ENCODE data around the gene FARP2.
"Not testable (repeated sequence)": the region's sequence is repeated elsewhere in the genome, so short reads cannot be mapped to it uniquely, and the experiment has no call there.

FARP2 gene

DNA sequence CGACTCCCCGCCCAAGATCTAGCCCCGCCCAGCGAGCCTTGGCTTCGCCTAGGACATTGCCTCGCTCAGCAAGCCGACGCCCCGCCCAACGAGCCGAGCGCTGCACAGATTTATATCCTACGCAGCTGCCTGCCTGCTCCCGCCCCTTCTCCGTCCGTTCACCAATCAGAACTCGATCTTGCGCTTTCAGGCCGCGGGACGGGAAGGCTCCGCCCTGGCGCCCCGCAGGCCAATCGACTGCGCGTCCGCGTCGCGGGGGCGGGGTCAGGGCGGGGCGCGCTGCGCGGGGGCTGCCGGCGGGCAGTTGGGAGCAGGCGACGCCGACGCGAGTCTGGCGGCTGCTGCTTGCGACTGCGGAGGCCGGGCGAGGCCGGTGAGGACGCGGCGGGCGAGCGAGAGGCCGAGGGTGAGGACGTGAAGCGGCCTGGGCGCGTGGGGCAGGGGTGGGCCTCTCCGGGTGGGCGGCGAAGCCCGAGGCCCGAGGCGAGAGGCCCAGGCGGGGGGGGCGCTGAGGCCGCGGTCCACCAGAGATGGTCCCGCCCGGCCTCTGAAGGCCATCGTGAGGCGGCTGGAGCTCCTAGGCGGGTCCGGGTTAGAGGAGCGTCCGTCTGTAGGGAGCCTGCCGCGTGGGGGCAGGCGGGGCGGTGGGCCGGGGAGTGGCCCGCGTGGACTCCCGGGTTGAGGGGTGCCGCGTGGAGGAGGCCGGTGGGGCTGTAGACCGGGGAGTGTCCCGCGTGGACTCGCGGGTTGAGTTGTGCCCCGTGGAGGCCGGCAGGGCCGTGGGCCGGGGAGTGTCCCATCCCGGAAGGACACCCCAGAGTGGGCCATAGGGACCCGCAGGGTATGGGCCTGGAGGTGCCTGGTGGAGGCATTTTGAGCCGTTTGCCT, at the start of gene FARP2:
TSS of gene FARP2 (plus strand) at position 303 of the 888 bp plus-strand sequence. CDS start 16,823 bp downstream, outside the sequence.
- peak; percentile 94 for DNase-seq (ENCODE audit: low spot score)

DNA sequence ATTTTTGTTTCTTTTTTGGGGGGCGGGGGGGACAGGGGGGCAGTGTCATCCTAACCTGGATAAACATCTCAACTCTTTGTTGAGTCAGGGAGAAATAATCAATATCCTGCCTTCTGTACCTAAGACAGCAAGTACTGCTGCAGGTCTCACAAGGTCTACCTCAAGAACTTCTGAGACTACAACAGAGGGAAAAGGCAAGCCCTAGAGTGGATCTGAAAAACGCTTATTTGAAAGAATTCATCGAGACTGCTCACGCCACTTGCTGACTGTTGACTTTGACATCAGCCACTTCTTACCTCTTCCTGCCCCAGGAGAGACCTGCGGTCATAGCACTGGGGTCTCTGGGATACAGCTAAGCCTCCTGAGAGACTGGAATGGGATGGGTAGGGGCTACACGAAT, 49.0 kb upstream of the FARP2 start:
- no peak for DNase-seq (ENCODE audit: low spot score)

- DNase-seq (ENCODE audit: low spot score): no peak
Measured at GRCh38 chr2:241308267-241308666, 47.8 kb upstream of the FARP2 start.

DNA sequence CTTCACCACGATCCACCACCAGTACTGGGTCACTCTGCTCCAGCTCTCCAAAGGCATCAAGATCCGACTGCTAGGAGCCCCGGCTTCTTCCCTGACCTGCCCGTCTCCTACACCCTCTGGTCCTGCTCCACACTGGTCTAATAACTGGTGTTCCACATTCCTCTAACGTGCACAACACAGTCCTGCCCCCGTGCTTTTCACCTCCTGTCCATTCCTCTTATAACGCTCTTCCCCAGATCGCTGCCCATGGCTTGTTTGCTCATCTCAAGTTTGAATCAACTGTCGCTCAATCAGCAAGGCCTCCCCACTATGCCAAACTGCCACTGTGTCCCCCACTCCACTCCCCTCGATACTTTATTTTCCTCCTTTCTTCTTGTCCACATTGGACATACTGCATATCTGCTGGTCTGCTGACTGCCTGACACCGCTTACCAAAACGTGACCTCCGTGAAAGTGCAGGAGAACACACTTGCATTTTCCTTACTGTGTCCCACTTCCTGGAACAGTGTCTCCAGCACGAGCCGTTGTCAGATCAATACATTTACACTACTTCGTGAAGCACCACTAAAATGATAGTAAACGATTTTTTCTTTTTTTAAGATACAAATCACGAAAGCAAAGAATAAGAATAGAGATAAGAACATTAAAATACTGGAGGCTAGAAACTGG, 47.1 kb upstream of the FARP2 start:
- DNase-seq (ENCODE audit: low spot score): no peak

- no peak for DNase-seq (ENCODE audit: low spot score)
Measured at GRCh38 chr2:241309684-241310117, 46.4 kb upstream of the FARP2 start.

- no peak for DNase-seq (ENCODE audit: low spot score)
Measured at GRCh38 chr2:241310917-241311566, 45.0 kb upstream of the FARP2 start.

DNA sequence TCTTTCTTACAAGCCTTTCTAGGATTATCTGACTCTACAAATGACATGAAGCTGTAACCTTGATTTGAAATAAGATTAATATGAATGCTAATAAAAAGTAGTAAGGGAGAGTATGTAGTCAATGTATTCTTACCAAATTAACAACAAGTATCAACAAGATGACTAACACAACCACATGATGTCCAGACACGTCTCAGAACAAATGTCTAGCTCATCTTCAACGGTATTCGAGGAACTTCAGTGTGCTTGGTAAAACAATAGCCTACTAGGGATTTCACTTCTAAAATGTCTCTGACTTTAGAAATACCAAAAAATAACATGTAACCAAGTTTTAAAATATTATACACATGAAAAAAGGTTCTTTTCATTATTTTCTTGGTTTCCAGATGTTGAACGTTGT, 44.0 kb upstream of the FARP2 start:
- DNase-seq (ENCODE audit: low spot score): no peak

DNA sequence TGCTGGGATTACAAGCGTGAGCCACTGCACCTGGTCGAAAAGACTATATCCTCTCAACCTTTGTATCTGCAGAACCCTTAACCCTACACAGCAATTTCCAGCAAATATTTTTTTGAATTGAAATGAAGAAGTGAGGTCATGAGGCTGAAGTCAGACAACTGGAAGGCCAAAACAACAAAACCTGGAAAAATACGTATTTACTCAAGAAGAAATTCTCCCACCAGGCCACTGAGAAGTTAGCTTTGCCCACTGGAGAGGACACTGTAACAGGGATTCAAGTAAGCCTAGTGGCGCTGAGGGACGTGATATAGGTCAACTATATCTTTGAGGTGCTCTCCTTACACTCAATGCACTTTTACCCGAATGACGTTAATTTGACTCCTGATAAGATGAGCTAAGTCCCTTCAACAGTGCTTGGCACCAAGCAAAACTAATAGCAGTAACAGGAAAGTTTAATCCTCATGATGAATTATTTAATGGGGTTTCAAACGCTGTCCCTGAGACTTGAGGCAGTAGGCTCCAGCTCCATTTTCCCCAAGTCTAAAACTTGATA, 42.5 kb upstream of the FARP2 start:
- no peak for DNase-seq (ENCODE audit: low spot score)

DNA sequence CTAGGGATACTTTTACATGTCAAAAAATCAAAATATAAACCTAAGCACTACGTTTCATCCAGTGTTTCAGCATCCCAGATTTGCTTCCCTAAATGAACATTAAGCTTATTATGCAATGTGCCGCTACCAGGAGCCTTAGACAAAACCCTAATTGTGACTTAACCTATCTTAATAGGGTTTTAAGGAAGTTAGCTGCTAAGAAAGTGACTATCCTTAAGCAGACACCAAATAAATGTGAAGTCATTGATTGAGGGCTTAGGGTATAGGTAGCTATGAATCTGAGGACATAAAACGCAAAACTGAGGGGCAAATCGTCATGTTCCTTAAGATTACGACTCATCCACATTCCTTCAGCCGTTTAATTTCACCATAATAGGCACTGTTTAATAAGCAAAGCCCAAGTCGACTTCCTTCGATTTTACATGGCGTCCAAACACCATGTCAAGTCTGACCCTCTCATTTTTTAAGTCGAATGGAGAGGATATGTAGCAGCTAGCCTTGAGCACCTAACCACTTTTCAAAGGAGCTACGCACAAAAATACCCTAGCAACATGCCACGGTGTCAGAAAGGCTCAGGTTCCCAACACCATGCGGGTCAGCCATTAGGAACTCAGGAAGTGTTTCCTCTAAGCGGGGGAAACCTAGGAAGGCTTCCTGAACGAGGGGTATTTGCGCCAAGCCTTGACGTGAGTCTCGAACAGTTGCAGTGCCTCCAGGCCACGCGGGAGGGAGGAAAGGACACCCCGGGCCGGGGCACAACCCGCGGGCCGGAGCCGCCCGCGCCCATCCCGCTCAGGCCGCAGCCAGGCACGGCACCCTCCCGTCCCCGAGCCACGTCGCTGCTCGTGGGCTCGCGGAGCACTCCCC, 41.6 kb upstream of the FARP2 start:
- DNase-seq (ENCODE audit: low spot score): no peak

GRCh38 chr2:241315093-241315878, 40.8 kb upstream of the FARP2 start, which contains the start of gene HDLBP:
Gene HDLBP (minus strand): TSS chr2:241315672. CDS start chr2:241266869, 48,803 bp downstream.
- peak; percentile 99 for DNase-seq (ENCODE audit: low spot score)

- DNase-seq (ENCODE audit: low spot score): no peak
Measured at GRCh38 chr2:241315879-241316631, 40.0 kb upstream of the FARP2 start, which contains the start of gene SEPTIN2. Gene SEPTIN2 (plus strand): TSS chr2:241315925. CDS start chr2:241324233, 8,308 bp downstream.

- DNase-seq (ENCODE audit: low spot score): no peak
Measured at GRCh38 chr2:241316825-241317224, 39.3 kb upstream of the FARP2 start.

DNA sequence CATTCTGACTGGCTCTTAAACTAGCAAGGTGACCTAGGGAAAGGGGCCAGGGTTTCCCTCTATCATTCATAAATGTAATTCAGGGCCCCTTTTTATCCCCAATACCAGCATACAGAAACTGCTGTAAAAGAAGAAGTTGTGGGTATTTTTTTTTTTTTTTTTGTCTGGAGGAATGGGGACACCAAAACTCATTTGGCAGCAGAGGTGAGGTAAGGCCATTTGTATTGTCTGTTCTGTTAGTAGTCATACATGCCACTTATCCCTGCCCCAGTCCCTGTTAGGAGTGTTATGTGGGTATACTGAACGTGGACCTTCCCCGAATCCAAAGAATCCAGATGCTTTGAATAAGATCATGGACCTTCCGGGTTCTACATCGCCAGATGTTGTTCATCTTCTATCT, 38.7 kb upstream of the FARP2 start:
- no peak for DNase-seq (ENCODE audit: low spot score)

GRCh38 chr2:241318830-241319229, 37.3 kb upstream of the FARP2 start:
- not testable (repeated sequence) for DNase-seq (ENCODE audit: low spot score)

- no peak for DNase-seq (ENCODE audit: low spot score)
Measured at GRCh38 chr2:241320394-241320793, 35.7 kb upstream of the FARP2 start.

DNA sequence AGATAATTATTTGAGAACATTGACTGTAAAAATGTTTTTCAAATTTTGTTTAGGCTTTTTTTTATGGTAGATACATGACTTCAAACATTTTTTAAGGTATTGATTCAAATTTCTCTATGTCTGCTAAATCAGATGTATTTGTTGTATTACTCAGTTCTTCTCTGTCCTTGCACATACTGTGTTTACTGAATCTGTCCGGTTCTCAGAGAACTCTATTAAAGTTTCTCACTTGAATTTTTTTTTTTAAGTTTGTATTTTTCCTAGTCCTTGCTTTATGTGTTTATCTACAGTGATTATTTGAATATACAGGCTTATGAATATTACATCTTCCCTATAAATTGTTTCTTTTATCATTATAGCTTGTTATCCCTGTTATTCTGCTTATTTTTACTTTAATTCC, 35.1 kb upstream of the FARP2 start:
- no peak for DNase-seq (ENCODE audit: low spot score)

DNA sequence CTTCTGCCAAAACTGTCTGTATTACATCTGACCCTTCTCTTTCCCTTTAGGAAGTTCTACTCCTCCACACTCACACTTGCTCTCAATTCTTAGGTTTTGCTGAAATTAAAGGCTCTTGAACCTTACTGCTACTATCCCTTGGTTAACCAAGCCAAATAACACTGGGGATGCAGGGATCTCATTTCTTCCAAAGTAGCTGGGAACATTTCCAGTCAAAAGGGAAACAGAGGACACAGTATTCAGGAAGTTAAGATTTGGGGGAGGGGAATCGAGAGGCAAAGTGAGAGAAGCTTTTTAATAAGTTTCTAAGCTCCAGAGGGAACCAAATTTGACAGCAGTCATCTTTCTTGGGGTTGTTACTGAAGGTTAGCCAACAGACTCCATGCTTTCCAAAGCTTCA, 34.2 kb upstream of the FARP2 start:
- DNase-seq (ENCODE audit: low spot score): no peak

DNA sequence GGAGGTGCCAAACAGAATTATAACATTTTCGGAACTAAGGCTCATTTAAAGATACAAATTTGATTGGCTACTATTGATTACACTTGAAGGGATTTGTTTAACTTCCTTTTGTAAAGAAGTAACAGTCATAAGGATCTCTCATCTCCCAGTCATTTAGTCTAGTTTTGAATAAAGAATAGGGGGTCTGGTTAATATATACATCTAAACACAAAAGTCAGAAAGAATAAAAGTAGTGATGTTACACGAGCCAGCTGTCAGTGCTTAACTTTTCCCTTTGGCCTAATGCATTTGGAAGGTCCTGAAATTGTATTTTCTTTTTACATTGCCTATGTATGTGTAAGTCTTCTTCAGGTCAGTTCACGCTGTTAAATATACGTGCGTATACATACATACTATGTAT, 32.3 kb upstream of the FARP2 start:
- DNase-seq (ENCODE audit: low spot score): no peak

- no peak for DNase-seq (ENCODE audit: low spot score)
Measured at GRCh38 chr2:241324775-241325174, 31.3 kb upstream of the FARP2 start.

- no peak for DNase-seq (ENCODE audit: low spot score)
Measured at GRCh38 chr2:241325257-241325656, 30.8 kb upstream of the FARP2 start.

All from iPS-NIHi11 (cell line).